ENCODE data around the gene ALKBH3.

ALKBH3 gene

DNA sequence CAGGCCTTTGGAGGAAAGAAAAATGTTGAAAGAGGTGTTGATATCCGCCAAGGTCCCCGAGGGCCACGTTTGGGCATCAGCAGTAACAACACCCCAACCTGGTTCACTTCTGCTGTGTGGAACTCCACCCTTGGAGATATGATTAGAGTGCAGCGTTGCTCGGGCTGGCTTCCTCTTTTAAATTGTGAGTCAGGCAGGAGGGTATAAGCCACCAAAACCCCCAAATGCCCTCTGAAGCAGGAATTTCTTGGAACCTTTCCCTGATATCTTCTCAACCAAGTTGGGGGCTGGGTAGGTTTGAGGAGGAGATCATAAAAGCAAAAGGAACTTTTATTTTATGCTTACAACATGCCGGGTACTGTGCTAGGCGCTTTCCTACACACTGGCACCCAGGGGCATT, 55.4 kb downstream of the ALKBH3 start:
- DNase-seq (ENCODE audit: low read depth in 2 of 2, low spot score in 1 of 2) = no peak

DNA sequence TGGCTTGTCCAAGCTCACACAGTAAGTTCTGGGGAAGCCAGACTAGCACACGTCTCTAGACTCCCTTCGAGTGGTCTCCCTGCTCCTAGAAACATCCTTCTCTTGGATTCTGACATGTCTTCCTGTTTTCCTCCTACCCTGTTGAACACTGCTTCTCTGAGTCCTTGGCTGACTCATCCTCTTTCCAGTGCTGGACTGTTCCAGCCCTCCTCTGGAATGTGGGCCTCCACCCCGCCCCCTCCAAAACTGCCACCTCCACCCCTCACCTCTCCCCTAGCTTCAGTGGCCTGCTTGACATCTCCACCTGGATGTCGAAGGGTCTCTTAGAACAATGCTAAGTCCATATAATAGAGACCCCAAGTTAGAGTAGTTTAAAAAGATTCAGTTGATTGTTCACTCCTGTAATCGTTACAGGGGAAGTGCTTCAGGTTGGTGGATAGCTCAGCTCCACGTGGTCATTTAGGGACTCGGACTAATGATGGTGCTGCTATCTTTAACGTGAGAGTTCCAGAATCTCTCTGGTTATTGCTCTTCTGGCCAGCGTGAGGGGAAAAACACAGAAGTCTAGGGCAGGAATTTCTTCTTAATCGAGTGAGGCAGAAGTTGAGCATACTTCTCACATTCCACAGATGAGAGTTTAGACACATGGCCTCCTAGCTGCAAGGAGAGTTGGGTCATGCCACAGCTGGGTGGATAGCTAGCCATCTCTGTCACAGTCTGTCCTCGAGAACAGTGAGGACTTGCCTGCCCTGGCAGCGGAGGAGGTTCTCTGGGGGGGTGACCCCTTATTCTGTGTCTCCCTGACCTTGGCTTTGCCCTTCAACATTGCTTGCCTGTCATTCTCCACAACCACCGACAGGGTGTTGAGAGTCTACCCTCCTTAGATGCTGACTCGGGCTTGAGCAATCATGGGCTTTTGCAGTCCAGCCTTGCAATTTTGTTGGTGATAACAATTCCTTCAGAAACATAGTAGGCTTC, 57.1 kb downstream of the ALKBH3 start:
- no peak for DNase-seq (ENCODE audit: low read depth in 2 of 2, low spot score in 1 of 2)

DNA sequence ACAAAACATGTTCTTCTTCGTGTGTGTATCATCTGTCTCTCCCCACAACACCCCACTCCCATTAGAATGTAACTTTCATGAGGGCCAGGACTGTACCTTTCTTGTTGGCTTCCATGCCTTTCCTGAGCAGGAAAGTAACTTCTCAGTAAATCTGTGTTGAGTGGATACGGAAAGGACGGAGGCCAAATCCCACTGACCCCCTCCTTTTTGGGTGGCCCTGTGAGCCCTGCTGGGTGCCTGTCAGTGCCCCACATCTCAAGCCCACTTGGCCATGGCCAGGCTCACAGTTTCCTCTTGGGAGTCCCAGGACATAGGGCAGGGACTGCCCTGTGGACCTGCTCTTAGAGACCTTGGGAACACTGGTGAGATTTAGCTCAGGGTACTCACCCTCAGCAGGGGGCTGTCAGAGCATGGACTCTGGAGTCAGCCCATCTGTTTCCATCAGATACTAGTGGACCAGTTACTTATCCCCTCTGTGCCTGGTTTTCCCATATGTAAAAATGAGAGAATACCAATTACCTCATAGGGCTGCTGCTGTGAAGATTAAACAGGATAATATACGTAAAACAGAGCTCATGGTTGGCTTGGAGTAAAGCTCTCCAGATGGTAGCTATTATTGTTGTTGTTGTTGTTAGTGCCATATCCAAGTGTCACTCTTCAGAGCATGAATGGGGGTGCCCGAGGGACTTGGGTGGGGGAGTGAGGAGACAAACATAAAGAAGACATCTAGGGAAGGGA, 60.8 kb downstream of the ALKBH3 start:
- no peak for DNase-seq (ENCODE audit: low read depth in 2 of 2, low spot score in 1 of 2)

DNA sequence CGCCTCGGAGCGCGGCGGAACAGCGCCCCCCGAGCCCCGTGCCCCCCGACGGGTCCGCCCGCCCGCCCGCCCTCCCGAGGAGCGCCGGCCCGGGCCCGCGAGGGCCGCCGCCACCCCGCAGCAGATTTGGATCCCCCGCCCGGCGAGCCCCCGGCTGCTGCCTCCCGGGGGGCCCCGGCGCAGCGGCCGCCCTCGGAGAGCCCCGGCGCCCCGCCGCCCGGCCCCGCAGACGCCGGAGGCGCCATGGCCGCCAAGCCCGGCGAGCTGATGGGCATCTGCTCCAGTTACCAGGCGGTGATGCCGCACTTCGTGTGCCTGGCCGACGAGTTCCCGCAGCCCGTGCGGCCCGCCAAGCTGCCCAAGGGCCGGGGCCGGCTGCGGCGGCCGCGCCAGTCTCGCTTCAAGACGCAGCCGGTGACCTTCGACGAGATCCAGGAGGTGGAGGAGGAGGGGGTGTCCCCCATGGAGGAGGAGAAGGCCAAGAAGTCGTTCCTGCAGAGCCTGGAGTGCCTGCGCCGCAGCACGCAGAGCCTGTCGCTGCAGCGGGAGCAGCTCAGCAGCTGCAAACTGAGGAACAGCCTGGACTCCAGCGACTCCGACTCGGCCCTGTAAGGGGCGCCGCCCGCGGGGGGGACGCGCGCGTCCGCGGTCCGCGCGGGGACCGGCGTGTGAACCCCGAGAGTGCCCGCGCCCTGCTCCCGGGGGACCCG, 62.2 kb downstream of the ALKBH3 start:
- no peak for DNase-seq (ENCODE audit: low read depth in 2 of 2, low spot score in 1 of 2)

DNA sequence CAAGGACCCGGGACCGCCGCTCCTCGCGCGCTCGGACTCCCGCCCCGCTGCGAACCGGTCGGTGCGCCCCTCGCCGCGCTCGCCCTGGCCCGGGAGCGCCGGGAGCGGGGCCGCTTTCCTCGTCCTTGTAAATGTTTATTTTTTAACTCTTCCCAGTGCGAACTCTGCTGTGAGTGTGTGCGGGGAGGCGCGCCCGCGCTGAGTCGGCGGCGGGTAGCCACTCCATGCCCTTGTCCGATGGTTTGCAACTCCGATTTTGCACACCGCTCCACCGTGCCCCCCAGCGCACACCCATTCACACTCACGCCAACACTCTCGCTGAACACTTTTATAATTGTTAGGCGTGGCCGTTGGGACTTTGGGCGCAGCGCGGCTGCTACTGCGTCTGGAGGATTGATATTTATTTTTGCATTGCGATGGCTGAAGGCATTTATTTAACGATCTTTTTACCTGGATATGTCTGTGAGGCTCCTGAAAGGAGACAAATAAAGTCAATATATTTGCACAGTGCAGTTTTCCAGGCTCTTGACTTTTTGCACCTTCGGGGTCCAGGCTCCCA, 62.8 kb downstream of the ALKBH3 start:
- DNase-seq (ENCODE audit: low read depth in 2 of 2, low spot score in 1 of 2) = no peak

DNA sequence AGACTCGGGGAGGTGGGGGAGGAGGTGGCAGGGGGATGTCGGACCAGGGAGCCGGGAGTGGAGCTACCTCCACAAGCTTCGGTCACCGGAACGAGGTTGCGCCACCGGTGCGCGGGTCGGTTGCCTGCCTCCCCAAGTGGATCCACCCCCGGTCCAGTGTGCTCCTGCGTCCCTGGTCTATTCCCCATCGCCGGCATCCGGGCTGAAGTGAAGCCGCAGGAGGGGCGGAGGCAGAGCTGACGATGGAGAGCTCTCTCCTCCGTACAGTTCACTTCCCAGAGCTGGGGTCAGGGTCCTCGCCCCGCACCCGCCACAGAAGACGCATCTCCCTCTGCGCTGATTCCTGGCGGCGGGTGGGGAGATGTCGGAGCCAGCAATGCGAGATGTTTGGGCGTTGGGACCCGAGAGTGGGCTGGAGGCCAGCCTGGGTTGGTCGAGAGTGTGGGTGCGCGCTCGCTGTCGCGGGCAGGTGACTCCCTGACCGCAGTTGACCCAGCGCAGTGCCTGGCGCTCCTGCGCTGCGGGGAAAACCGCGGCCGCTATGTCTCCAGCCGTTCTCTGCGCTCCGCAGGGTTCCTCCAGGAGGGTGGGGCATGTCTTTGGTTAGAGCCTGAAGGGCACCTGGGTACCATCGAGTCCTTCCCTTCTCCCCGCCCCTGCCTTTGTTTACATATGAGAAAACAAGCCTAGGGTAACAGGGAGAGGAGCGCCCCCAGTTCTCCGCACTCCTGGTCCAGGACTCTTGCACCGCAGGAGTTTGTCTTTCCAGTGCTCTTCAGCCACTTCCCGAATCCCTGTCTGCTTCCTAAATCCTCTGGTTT, 63.5 kb downstream of the ALKBH3 start:
- no peak for DNase-seq (ENCODE audit: low read depth in 2 of 2, low spot score in 1 of 2)

DNA sequence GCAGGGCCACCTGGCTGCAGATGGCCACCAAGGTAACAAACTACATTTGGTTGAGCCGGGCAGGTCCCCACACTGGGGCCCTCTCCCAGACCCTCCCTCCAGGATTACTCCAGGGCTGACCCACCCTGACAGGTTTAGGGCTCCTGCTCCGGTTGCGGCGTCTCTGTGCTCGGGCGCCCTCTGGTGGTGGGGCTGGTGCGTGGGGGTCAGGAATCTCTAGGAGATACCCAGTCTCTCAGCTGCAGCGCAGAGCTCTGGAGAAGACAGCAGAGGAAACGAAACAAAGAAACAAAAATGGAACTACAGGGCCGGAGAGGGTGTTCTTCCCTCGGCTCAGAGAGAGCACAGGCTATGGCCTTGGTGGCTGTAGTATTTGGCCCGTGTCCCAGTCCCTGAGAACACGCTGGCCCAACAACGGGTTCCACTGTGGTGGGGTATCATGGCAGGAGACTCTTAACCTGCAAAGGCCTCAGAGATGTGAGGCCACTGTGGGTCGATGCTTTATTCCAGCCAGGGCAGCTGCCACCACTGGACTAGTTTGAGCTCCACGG, 64.2 kb downstream of the ALKBH3 start:
- DNase-seq (ENCODE audit: low read depth in 2 of 2, low spot score in 1 of 2) = peak; percentile 9 to 20

DNA sequence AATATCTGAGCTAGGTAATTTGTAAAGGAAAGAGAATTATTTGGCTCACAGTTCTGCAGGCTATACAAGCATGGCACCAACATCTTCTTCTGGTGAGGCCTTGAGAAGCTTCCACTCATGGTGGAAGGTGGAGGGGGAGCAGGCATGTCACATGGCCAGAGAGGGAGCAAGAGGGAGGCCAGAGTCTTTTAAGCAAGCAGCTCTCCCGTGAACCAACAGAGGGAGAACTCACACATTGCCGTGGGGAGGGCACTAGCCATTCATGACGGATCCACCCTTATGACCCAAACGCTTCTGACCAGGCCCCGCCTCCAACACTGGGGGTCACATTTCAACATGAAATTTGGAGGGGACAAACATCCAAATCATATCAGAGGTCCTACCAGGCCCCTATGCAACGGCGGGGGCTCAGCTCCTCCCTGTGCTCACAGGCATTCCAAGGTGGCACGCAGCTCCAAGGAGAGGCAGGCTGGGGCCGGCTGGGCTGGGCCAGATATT, 66.4 kb downstream of the ALKBH3 start:
- DNase-seq (ENCODE audit: low read depth in 2 of 2, low spot score in 1 of 2) = no peak

DNA sequence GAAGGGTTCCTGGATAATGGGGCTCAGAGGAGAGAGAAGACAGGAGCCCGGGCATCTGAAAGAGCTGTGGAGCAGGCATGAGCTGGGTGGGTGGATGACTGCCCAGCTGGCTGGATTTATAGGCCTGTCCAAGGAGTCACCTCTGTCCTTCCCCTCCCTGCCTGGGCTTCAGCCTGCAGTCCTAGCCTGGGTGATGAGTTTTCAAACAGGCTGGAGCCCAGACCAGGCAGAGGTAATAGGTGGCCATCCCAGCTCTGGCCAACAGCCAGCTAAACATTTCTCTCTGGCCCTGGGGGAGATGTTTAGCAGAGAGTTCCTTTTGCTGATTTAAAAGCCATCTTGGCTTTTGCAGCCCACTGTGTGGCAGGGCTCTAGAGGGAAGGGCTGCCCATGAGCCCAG, 67.2 kb downstream of the ALKBH3 start:
- no peak for DNase-seq (ENCODE audit: low read depth in 2 of 2, low spot score in 1 of 2)

DNA sequence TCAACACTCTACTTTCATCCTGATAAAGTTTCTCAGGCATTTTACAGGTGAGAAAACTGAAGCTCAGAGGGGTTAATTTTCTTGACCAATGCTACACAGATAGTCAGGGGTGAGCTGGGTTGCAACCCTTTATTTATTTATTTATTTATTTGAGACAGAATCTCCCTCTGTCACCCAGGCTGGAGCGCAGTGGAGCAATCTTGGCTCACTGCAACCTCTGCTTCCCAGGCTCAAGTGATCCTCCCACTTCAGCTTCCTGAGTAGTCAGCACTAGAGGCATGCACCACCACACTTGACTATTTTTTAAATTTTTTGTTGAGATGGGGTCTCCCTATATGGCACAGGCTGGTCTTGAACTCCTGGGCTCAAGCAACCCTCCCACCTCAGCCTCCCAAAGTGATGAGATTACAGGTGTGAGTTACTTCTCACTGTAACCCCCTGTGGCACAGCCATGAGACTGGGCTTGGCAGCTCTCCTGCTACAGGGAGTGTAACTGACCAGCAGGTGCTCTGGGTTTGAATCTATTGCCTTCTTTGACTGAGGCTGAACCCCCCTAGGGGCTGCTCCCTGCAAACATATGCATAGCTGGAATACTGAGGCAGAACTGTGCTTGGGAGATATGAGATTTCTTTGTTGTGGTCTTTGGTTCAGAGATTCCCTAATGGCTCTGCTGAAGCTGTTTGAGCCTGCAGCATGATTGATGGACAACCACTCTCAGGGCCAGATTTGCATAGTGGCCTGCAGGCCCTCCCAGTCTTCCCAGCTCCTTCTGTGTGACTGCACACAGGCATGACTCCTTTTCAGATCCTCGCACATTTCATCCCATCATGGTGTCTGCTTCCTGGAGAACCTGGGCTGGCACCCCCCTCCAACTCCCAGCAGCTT, 68.0 kb downstream of the ALKBH3 start:
- no peak for DNase-seq (ENCODE audit: low read depth in 2 of 2, low spot score in 1 of 2)

DNA sequence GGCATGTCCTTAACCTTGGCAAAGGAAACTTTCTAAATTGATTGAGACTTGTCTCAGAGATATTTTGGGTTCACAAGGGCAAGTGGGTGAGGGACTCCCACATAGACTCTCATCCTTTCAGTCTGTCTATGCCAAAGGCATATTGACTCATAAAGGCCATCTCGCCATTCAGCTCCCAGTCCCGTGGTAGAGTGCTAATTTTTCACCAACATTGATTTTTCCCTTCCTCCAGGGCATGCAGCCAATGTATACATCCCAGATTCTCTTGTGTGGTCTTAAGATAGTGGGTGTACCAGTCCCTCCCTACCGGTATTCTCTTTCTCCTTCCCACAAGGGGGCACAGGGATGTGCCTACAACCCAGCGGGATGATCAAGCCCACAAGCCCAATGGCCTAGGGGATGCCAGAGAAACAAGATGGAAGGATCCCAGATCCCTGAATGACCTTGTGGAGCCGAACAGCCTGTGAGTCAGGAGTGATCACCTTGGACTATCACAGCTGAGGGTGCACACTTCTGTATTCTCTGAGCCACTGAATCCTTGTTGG, 69.8 kb downstream of the ALKBH3 start:
- no peak for DNase-seq (ENCODE audit: low read depth in 2 of 2, low spot score in 1 of 2)

DNA sequence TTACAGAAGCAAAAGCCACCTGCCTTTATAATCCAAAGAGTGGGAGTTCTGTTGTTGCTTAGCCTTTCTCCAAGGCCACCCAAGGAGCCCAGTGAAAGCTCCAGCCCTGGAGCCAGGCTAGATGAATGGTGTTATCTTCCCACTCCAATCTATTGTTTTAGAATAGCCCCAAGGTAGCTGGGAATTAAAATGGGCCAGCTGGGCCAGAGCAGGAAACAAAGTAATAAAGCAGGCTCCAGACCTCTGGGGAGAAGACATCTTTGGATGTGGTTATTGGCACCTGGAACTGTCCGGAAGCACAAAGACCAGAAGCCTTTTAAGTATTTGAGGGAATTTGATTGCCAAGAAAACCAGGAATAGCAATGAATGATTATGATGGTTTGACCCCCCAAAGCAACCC, 70.6 kb downstream of the ALKBH3 start:
- DNase-seq (ENCODE audit: low read depth in 2 of 2, low spot score in 1 of 2) = no peak

DNA sequence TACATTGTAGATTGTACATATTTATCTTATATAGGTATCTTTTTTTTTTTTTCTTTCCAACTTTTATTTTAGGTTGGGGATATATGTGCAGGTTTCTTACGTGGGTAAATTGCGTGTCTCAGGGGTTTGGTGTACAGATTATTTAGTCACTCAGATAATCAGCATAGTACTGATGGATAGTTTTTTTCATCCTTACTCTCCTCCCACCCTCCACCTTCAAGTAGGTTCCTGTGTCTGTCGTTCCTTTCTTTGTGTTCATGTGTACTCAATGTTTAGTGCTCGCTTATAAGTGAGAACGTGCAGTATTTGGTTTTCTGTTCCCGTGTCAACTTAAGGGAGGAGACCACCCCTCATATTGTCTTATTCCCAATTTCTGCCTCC, 71.4 kb downstream of the ALKBH3 start:
- DNase-seq (ENCODE audit: low read depth in 2 of 2, low spot score in 1 of 2) = no peak

DNA sequence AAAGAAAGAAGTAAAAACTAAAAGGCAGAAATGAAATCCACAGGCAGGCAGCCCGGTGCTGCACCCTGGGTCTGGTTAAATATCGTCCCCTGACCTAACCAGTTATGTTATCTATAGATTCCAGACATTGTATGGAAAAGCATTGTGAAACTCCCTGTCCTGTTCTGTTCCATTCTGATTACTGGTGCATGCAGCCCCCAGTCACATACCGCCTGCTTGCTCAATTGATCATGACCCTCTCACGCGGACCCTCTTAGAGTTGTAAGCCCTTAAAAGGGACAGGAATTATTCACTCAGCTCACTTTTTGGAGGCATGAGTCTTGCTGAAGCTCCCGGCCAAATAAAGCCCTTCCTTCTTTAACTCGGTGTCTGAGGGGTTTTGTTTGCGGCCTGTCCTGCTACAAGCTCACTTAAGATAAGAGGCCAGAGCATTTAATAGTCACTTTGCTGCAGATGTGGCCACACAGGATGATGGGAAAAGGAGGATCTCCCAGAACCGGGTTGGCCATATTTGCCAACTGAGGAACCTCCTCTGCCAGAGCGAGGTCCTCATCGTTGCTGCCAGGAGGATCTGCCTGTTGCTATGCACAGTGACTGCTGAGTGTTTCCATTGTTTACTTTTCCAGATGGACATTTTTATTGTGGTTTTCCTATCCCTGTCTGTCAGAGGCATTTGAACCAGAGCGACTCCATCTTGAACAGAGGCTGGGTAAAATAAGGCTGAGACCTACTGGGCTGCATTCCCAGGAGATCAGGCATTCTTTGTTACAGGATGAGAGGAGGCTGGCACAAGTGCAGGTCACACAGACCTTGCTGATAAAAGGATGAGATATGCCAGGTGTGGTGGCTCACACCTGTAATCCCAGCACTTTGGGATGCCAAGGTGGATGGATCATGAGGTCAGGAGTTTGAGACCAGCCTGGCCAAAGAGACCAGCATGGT, 72.0 kb downstream of the ALKBH3 start:
- DNase-seq (ENCODE audit: low read depth in 2 of 2, low spot score in 1 of 2) = no peak

DNA sequence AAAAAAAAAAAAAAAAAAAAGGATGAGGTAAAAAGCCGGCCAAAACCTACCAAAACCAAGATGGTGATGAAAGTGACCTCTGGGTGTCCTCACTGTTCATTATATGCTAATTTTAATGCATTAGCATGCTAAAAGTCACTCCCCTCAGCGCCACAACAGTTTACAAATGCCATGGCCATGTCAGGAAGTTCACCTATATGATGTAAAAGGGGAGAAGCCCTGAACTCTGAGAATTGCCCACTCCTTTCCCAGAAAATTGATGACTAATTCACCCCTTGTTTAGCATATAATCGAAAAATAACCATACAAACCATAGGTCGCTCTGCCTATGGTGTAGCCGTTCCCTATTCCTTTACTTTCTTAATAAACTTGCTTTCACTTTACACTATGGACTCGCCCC, 72.9 kb downstream of the ALKBH3 start:
- DNase-seq (ENCODE audit: low read depth in 2 of 2, low spot score in 1 of 2) = no peak

DNA sequence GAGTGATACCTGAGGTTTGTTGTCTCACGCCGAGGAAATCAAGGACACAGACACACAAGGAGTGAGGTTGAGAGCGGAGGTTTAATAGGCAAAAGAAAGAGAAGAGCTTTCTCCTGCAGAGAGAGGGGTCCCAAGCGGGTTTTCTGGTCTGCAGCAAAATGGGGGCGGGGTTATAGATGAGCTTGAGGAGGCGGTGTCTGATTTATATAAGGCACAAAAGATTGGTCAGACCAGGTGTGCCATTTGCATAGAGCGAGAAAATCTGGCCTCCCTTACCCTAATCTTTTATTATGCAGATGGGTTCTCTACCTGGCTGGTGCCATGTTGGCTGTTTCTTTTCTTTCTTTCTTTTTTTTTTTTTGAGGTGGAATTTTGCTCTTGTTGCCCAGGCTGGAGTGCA, 73.6 kb downstream of the ALKBH3 start:
- no peak for DNase-seq (ENCODE audit: low read depth in 2 of 2, low spot score in 1 of 2)

DNA sequence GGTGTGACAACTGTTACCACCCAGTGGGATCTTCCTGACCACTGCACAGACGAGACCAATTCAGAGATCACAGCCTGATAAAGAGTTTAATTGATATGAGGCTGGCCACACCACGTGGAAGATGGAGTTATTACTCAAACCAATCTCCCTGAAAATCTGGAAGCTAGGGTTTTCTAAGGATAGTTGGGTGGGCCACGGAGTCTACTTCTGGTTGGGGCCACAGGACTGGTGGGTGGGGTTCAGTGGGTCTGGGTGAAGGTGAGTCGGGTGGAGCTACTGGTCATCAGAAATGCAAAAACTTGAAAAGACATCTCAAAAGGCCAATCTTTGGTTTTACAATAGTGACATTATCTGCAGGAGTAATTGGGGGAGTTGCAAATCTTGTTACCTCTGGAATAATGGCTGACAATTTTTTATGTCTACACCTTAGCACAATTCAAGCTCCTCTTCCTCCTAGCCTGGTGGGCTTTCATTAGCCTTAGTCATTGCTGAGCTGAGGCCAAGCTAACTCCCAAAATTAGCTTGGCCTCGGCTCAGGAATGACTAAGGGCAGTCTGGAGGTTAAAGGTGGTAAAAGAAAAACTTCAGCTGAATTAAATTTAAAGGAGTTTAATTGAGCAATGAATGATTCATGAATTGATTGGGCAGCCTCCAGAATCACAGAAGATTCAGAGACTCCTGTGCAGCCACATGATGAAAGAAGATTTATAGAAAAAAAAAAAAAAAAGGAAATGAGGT, 74.9 kb downstream of the ALKBH3 start:
- DNase-seq (ENCODE audit: low read depth in 2 of 2, low spot score in 1 of 2) = no peak
